HG02588 (cell line): Measurements from ENCODE around the gene NCOA3.
"Not testable (repeated sequence)": the region's sequence is repeated elsewhere in the genome, so short reads cannot be mapped to it uniquely, and the experiment has no call there.

Experiments used
- ATAC-seq: cut with Tn5 transposase; IDR thresholded peaks from one replicate; pipeline ENCODE4 v1.9.1; 2021; ENCODE audit warnings: mild to moderate bottlenecking, moderate library complexity; ENCODE audit not compliant: unreplicated experiment

Gene NCOA3

GRCh38 chr20:47500082-47500481 lies 1.6 kb upstream of the NCOA3 start:
- not testable (repeated sequence) for ATAC-seq

- no peak for ATAC-seq
These were observed 1.1 kb upstream of the NCOA3 start for GRCh38 chr20:47500554-47500953.

GRCh38 chr20:47501116-47501481 lies 588 bp upstream of the NCOA3 start:
- no peak for ATAC-seq

GRCh38 chr20:47502271-47503239 lies 868 bp downstream of the NCOA3 start:
- ATAC-seq, result no peak

GRCh38 chr20:47503685-47504084 lies 2.0 kb downstream of the NCOA3 start:
- ATAC-seq, result no peak

GRCh38 chr20:47506335-47506734 lies 4.6 kb downstream of the NCOA3 start:
- ATAC-seq, result no peak

- no peak for ATAC-seq
These were observed 5.2 kb downstream of the NCOA3 start for GRCh38 chr20:47506850-47507249.

- ATAC-seq, result not testable (repeated sequence)
These were observed 5.7 kb downstream of the NCOA3 start for GRCh38 chr20:47507275-47507981.

GRCh38 chr20:47508278-47508677 lies 6.6 kb downstream of the NCOA3 start:
- no peak for ATAC-seq

GRCh38 chr20:47509104-47509661 lies 7.5 kb downstream of the NCOA3 start:
- no peak for ATAC-seq

GRCh38 chr20:47509685-47510084 lies 8.0 kb downstream of the NCOA3 start:
- no peak for ATAC-seq

GRCh38 chr20:47515843-47516242 lies 14.2 kb downstream of the NCOA3 start:
- no peak for ATAC-seq

GRCh38 chr20:47521059-47521808 lies 19.5 kb downstream of the NCOA3 start:
- ATAC-seq, result no peak

GRCh38 chr20:47524015-47524784 lies 22.5 kb downstream of the NCOA3 start:
- ATAC-seq, result no peak

- no peak for ATAC-seq
These were observed 25.5 kb downstream of the NCOA3 start for GRCh38 chr20:47527004-47527800.

GRCh38 chr20:47529840-47530239 lies 28.2 kb downstream of the NCOA3 start:
- no peak for ATAC-seq

GRCh38 chr20:47531458-47531857 lies 29.8 kb downstream of the NCOA3 start:
- no peak for ATAC-seq

GRCh38 chr20:47532002-47532401 lies 30.3 kb downstream of the NCOA3 start:
- no peak for ATAC-seq

- ATAC-seq, result no peak
These were observed 31.9 kb downstream of the NCOA3 start for GRCh38 chr20:47533518-47534062.
